ENCODE results near the gene POU2F3.

- TF ChIP-seq POLR2A (IDR thresholded peaks at IDR 0.05; ENCODE audit: low read length) (no peak), GATA1 (IDR thresholded peaks at IDR 0.05; ENCODE audit: low read depth, low read length) (no peak)
These were observed 95.6 kb downstream of the POU2F3 start for GRCh38 chr11:120335556-120335907.

All from erythroblast (primary cell).